ENCODE measurements around the gene TPK1.

The TPK1 gene

DNA sequence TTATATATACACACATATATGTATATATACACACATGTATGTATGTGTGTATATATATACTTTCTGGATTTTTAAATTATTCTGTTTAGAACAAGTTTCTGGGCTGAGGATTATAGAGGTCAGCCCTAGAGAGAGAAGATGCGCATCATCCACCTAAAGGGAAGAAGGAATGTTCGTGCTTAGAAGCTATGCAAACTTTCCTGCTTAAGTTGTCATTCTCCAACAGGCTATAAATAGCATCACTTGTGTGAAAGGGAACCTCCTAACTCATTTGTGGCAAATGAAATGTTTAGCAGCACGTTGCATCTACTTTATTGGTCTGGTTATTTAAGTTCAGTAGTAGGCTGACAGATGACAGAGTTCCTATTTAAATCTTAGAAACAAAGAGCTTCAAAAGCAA, 23.9 kb upstream of the TPK1 start:
- H3K9me3 ChIP-seq (ENCODE audit: low read depth, low read length): no peaks in the 10 kb centered on the region
- no peak for DNase-seq (ENCODE audit: low read depth, low spot score)
- TF ChIP-seq FOXP2 (optimal IDR thresholded peaks at IDR 0.05; ENCODE audit: control extremely low read depth, extremely low read length, insufficient read depth) (no peak), EZH2 (IDR thresholded peaks at IDR 0.05) (no peak), POLR2AphosphoS5 (IDR thresholded peaks at IDR 0.05; ENCODE audit: borderline replicate concordance, low read depth, low read length) (no peak)

DNA sequence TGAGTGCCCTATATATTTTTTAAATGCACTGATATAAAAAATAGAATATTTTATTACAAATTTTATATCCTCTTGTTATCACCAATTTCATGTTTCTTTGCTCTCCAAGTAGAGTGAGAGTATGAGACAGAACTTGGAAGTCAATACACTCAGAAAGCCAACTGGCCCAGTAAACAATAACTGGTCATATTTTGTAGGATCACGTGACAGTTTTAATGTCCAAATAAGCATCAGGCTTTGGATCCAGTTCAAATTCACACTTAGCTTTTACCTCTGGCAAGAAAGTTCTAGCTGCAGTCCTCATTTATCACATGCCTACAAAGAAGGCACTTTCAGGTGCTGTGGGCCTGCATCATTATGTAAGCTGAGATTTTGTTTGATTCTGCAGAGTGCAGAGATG, 21.6 kb upstream of the TPK1 start:
- no peak for DNase-seq (ENCODE audit: low read depth, low spot score)
- no peaks in the 10 kb centered on the region for H3K36me3 ChIP-seq (ENCODE audit: insufficient read depth, low read length)
- H3K4me3 ChIP-seq: no peak overlapping the region
- TF ChIP-seq FOXP2 (optimal IDR thresholded peaks at IDR 0.05; ENCODE audit: control extremely low read depth, extremely low read length, insufficient read depth) (no peak), EZH2 (IDR thresholded peaks at IDR 0.05) (no peak), POLR2AphosphoS5 (IDR thresholded peaks at IDR 0.05; ENCODE audit: borderline replicate concordance, low read depth, low read length) (no peak)
- no peaks in the 10 kb centered on the region for H3K9me3 ChIP-seq (ENCODE audit: low read depth, low read length)
- no peak overlapping the region for H3K27ac ChIP-seq
- no peak overlapping the region for H3K9ac ChIP-seq (ENCODE audit: insufficient read length)

More for the DNA sequence above, 23.9 kb upstream of the TPK1 start:
- Histone ChIP-seq H3K36me3 (ENCODE audit: insufficient read depth, low read length) (no peaks in the 10 kb centered on the region), H3K27ac (no peak overlapping the region), H3K9ac (ENCODE audit: insufficient read length) (no peak overlapping the region), H3K4me3 (no peak overlapping the region)

DNA sequence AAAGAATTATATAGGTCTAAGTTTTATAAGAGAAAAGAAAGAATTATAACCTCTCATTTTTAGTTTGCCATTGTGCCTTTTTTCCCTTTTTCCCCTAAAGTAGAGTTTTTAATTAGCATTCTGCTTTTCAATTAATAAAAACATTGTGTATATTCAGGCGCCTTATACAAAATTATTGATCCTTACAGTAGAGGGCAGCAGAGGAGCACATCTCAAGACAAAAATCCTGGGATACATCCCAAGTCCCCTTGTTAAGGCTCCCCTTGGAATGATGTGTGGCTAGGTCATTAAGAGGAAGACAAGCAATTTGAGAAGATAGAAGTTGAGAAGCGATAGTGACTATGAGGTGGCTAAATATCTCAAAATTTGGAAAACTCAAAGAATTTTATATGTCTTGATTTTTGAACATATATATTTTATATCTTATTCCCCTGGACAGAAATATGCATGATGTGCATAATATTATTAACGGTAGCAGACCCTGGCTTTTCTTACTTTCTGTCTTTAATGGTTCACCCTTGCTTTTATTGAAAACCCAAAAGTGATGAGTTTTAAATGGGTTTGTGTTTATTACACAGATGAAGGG, 19.1 kb upstream of the TPK1 start:
- Histone ChIP-seq H3K36me3 (ENCODE audit: insufficient read depth, low read length) (no peaks in the 10 kb centered on the region), H3K4me3 (no peak overlapping the region), H3K27ac (no peak overlapping the region), H3K9me3 (ENCODE audit: low read depth, low read length) (no peaks in the 10 kb centered on the region), H3K9ac (ENCODE audit: insufficient read length) (no peak overlapping the region)
- DNase-seq (ENCODE audit: low read depth, low spot score): no peak
- TF ChIP-seq POLR2AphosphoS5 (IDR thresholded peaks at IDR 0.05; ENCODE audit: borderline replicate concordance, low read depth, low read length) (no peak), FOXP2 (optimal IDR thresholded peaks at IDR 0.05; ENCODE audit: control extremely low read depth, extremely low read length, insufficient read depth) (no peak)

DNA sequence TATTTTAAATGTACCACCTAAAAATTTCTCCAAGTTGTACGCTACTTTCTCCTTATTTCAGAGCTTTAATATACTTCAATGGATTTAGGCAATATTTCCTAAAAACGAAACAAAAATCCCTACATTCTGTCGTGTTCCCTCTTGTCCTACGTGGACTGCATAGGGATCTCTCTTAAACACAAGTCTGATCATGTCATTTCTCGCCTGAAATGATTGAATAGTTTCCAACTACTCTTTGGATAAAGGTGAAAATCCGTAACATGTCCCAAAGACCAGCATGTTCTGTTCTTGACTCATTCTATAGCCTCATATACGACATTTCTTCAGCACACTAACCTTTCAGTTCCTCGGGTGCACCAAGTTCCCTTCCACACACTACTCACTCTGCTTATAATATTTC, 17.7 kb upstream of the TPK1 start:
- Histone ChIP-seq H3K9ac (ENCODE audit: insufficient read length) (no peak overlapping the region), H3K27ac (no peak overlapping the region), H3K9me3 (ENCODE audit: low read depth, low read length) (no peaks in the 10 kb centered on the region), H3K4me3 (no peak overlapping the region), H3K36me3 (ENCODE audit: insufficient read depth, low read length) (no peaks in the 10 kb centered on the region)
- TF ChIP-seq POLR2AphosphoS5 (IDR thresholded peaks at IDR 0.05; ENCODE audit: borderline replicate concordance, low read depth, low read length) (no peak), EZH2 (IDR thresholded peaks at IDR 0.05) (no peak), FOXP2 (optimal IDR thresholded peaks at IDR 0.05; ENCODE audit: control extremely low read depth, extremely low read length, insufficient read depth) (no peak)
- DNase-seq (ENCODE audit: low read depth, low spot score): no peak

DNA sequence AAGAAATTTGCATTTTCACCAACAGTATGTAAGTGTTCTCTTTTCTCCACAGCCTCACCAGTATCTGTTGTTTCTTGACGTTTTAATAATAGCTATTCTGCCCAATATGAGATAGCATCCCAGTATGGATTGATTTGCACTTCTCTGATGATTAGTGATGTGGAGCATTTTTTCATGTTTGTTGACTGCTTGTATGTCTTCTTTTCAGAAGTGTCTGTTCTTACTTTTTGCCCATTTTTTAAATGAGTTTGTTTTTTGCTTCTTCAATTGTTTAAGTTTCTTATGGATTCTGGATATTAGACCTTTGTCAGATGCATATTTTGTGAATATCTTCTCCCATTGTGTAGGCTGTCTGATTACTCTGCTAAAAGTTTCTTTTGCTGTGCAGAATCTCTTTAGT, 12.2 kb upstream of the TPK1 start:
- no peak overlapping the region for H3K9ac ChIP-seq (ENCODE audit: insufficient read length)
- DNase-seq (ENCODE audit: low read depth, low spot score): no peak
- H3K27ac ChIP-seq: no peak overlapping the region
- H3K9me3 ChIP-seq (ENCODE audit: low read depth, low read length): no peaks in the 10 kb centered on the region
- TF ChIP-seq POLR2AphosphoS5 (IDR thresholded peaks at IDR 0.05; ENCODE audit: borderline replicate concordance, low read depth, low read length) (no peak), EZH2 (IDR thresholded peaks at IDR 0.05) (no peak), FOXP2 (optimal IDR thresholded peaks at IDR 0.05; ENCODE audit: control extremely low read depth, extremely low read length, insufficient read depth) (no peak)
- no peak overlapping the region for H3K4me3 ChIP-seq
- H3K36me3 ChIP-seq (ENCODE audit: insufficient read depth, low read length): no peaks in the 10 kb centered on the region

DNA sequence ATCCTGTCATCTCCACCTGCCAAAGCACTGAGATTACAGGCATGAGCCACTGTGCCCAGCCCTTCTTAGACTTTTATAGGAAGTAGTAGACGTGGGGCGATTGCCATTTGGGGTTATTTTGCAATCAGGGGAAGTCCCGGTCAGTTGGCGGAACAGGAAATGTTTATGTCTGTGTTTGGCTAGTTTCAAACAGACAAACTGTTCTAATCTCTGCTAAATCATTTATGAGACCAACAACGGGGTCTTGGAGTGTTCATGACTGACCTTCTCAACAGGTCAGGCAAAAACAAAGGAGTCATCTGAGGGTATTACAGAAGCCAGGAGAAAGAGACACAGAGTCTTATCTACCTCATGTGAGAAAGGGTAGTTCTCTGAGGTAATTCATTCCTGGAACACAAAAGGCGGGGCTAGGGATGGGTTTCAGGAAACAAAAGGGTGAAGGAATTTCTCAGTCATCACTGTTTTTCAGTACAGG, 6.6 kb upstream of the TPK1 start:
- no peaks in the 10 kb centered on the region for H3K9me3 ChIP-seq (ENCODE audit: low read depth, low read length)
- H3K36me3 ChIP-seq (ENCODE audit: insufficient read depth, low read length): no peaks in the 10 kb centered on the region
- no peak for DNase-seq (ENCODE audit: low read depth, low spot score)
- H3K27ac ChIP-seq: no peak overlapping the region
- TF ChIP-seq FOXP2 (optimal IDR thresholded peaks at IDR 0.05; ENCODE audit: control extremely low read depth, extremely low read length, insufficient read depth) (no peak), POLR2AphosphoS5 (IDR thresholded peaks at IDR 0.05; ENCODE audit: borderline replicate concordance, low read depth, low read length) (no peak), EZH2 (IDR thresholded peaks at IDR 0.05) (no peak)
- H3K9ac ChIP-seq (ENCODE audit: insufficient read length): no peak overlapping the region
- H3K4me3 ChIP-seq: no peak overlapping the region

DNA sequence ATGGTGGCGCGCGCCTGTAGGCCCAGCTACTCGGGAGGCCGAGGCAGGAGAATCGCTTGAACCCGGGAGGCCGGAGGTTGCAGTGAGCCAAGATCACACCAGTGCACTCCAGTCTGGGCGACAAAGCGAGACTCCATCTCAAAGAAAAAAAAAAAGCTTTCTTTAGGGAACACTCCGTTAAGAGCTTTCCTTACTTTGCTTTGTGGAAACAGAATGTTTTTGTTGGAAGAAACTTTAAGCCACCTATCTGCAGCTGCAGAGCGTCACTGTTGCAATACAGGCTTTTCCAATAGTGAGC, 641 bp upstream of the TPK1 start:
- H3K27ac ChIP-seq: no peak overlapping the region
- no peaks in the 10 kb centered on the region for H3K9me3 ChIP-seq (ENCODE audit: low read depth, low read length)
- no peak overlapping the region for H3K4me3 ChIP-seq
- H3K9ac ChIP-seq (ENCODE audit: insufficient read length): no peak overlapping the region
- no peaks in the 10 kb centered on the region for H3K36me3 ChIP-seq (ENCODE audit: insufficient read depth, low read length)
- TF ChIP-seq FOXP2 (optimal IDR thresholded peaks at IDR 0.05; ENCODE audit: control extremely low read depth, extremely low read length, insufficient read depth) (no peak), POLR2AphosphoS5 (IDR thresholded peaks at IDR 0.05; ENCODE audit: borderline replicate concordance, low read depth, low read length) (no peak), EZH2 (IDR thresholded peaks at IDR 0.05) (no peak)
- no peak for DNase-seq (ENCODE audit: low read depth, low spot score)

DNA sequence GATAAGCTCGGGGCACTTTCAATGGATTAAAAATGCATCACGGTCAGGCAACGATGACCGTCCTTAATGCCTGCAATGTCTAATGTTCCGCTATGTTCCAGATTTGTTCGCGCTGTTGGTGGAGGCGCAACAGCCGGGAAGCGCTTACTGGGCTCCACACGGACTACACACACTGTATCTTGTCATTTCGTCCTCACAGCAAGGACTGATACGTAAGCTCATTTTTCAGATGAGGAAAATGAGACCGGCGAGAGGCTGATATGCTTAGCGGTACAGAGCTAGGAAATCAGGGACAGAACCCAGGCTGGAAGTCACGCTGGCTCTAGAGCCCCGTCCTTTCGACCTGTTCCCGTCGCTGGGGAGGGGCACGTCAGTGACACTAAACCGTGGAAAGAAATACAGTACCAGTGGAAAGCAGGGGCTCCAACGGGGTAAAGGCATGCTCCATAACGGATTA, 670 bp downstream of the TPK1 start:
- H3K27ac ChIP-seq: peak overlapping the region; percentile 50; the same call in 1 of the 2 replicates
- DNase-seq (ENCODE audit: low read depth, low spot score): no peak
- TF ChIP-seq POLR2AphosphoS5 (IDR thresholded peaks at IDR 0.05; ENCODE audit: borderline replicate concordance, low read depth, low read length): no peak
- TF ChIP-seq FOXP2 (optimal IDR thresholded peaks at IDR 0.05; ENCODE audit: control extremely low read depth, extremely low read length, insufficient read depth): no peak
- TF ChIP-seq EZH2 (IDR thresholded peaks at IDR 0.05): no peak

DNA sequence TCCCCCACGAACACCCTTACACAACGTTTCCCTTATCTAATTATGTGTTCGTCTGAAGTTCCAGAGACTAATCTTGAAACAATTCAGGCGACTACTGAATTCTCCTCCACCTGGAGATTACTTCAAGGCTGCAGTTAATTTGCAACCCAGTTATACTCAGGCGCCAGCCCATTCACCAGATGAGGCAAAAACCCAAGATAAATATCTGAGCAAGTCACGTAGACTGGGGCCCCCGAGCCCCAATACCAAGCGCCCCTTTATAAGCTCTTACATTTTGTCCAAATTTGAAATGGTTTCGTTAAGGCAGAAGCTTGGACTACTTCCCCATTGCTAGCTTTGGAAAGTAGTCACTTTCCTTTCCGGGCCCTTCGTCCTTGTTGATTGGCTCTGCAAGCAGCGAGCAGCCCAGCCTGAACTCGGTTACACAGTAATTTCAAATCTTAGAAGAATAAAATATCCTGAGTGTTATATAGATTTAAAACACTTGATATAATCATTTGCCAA, 1.2 kb downstream of the TPK1 start:
- no peak for DNase-seq (ENCODE audit: low read depth, low spot score)
- H3K9ac ChIP-seq (ENCODE audit: insufficient read length): peak overlapping the region; percentile 81
- H3K9me3 ChIP-seq (ENCODE audit: low read depth, low read length): no peaks in the 10 kb centered on the region
- no peaks in the 10 kb centered on the region for H3K36me3 ChIP-seq (ENCODE audit: insufficient read depth, low read length)
- no peak for TF ChIP-seq POLR2AphosphoS5 (IDR thresholded peaks at IDR 0.05; ENCODE audit: borderline replicate concordance, low read depth, low read length)
- peak overlapping the region; percentile 98 for H3K4me3 ChIP-seq
- H3K27ac ChIP-seq: no peak overlapping the region

More for the DNA sequence above, 670 bp downstream of the TPK1 start:
- H3K9ac ChIP-seq (ENCODE audit: insufficient read length): peak overlapping the region; percentile 81
- H3K9me3 ChIP-seq (ENCODE audit: low read depth, low read length): no peaks in the 10 kb centered on the region
- peak overlapping the region; percentile 98 for H3K4me3 ChIP-seq
- H3K36me3 ChIP-seq (ENCODE audit: insufficient read depth, low read length): no peaks in the 10 kb centered on the region
